ENCODE data around the gene FAM151A.
A peak's percentile ranks its signal among the peaks of the same experiment; 100 is the strongest.
"Not testable (repeated sequence)": the region's sequence is repeated elsewhere in the genome, so short reads cannot be mapped to it uniquely, and the experiment has no call there.

Gene FAM151A

GRCh38 chr1:54645806-54646676 is 22.7 kb upstream of the FAM151A start:
- Histone ChIP-seq H3K9me3 (peaks cover 4 to 8% (median 6%) of the 10 kb centered on the region in 3 donors), H3K27ac (peak overlapping the region; percentile 61 to 80), H3K4me3 (peak overlapping the region in 1 of 2 donors; percentile 2), H3K4me1 (peaks cover 0 to 19% (median 6%) of the 10 kb centered on the region in 4 donors), H3K27me3 (no peaks in the 10 kb centered on the region), H3K36me3 (no peaks in the 10 kb centered on the region)
- no peak for TF ChIP-seq CTCF (IDR thresholded peaks at IDR 0.05)
- DNase-seq, result peak; percentile 53 to 90
- intact Hi-C loops (cut with DNase I; ENCODE audit: low total_unique reads), result loop anchor here (10.0 kb wide), 1 partner anchor 101 kb away; the partner anchor contains the start of gene ACOT11

- Histone ChIP-seq H3K4me1 (peaks cover 0 to 19% (median 6%) of the 10 kb centered on the region in 4 donors), H3K4me3 (no peak overlapping the region), H3K27ac (no peak overlapping the region), H3K36me3 (no peaks in the 10 kb centered on the region), H3K9me3 (peaks cover 4 to 8% (median 6%) of the 10 kb centered on the region in 3 donors), H3K27me3 (no peaks in the 10 kb centered on the region)
- DNase-seq, result no peak
- intact Hi-C loops (cut with DNase I; ENCODE audit: low total_unique reads), result loop anchor here (10.0 kb wide), 1 partner anchor 99 kb away; the partner anchor contains the start of gene ACOT11
- TF ChIP-seq CTCF (IDR thresholded peaks at IDR 0.05), result no peak
Observed at GRCh38 chr1:54643736-54644135, 20.4 kb upstream of the FAM151A start.

GRCh38 chr1:54640863-54641836 is 17.8 kb upstream of the FAM151A start, which contains the start of gene MROH7:
TSS of gene MROH7 (plus strand) at chr1:54641786. CDS start at chr1:54652927, 11,141 bp downstream.
- Histone ChIP-seq H3K4me1 (peaks cover 0 to 11% (median 3%) of the 10 kb centered on the region in 4 donors), H3K9me3 (peaks cover 4 to 8% (median 6%) of the 10 kb centered on the region in 3 donors), H3K36me3 (peaks cover 0 to under 1% (median 0%) of the 10 kb centered on the region in 3 donors), H3K4me3 (no peak within 1 kb of the TSS), H3K27me3 (no peaks in the 10 kb centered on the region), H3K27ac (no peak within 1 kb of the TSS)
- DNase-seq, result no peak
- intact Hi-C loops (cut with DNase I; ENCODE audit: low total_unique reads), result loop anchor here (10.0 kb wide), 1 partner anchor 96 kb away; the partner anchor contains the start of gene ACOT11
- no peak for TF ChIP-seq CTCF (IDR thresholded peaks at IDR 0.05)

- no peak for TF ChIP-seq CTCF (IDR thresholded peaks at IDR 0.05)
- H3K4me1 ChIP-seq, result peaks cover 0 to 3% (median 0%) of the 10 kb centered on the region in 4 donors
- no peak overlapping the region for H3K27ac ChIP-seq
- DNase-seq, result no peak
- peaks cover 4 to 8% (median 6%) of the 10 kb centered on the region in 3 donors for H3K9me3 ChIP-seq
- intact Hi-C loops (cut with DNase I; ENCODE audit: low total_unique reads), result loop anchor here (10.0 kb wide), 1 partner anchor 96 kb away; the partner anchor contains the start of gene ACOT11
- H3K36me3 ChIP-seq, result peaks cover 4 to 8% (median 6%) of the 10 kb centered on the region in 3 donors
- no peaks in the 10 kb centered on the region for H3K27me3 ChIP-seq
- no peak overlapping the region for H3K4me3 ChIP-seq
Observed at GRCh38 chr1:54640361-54640760, 17.0 kb upstream of the FAM151A start.

- intact Hi-C loops (cut with DNase I; ENCODE audit: low total_unique reads); DNase-seq: not testable (repeated sequence)
Observed at GRCh38 chr1:54636461-54637446, 13.4 kb upstream of the FAM151A start.

GRCh38 chr1:54635804-54636203 is 12.5 kb upstream of the FAM151A start:
- H3K27ac ChIP-seq; H3K4me3 ChIP-seq; H3K9me3 ChIP-seq; H3K27me3 ChIP-seq; H3K4me1 ChIP-seq; DNase-seq; intact Hi-C loops (cut with DNase I; ENCODE audit: low total_unique reads): not testable (repeated sequence)
- H3K36me3 ChIP-seq, result peaks cover 6 to 18% (median 11%) of the 10 kb centered on the region in 3 donors

More at GRCh38 chr1:54636461-54637446, 13.4 kb upstream of the FAM151A start:
- not testable (repeated sequence) for H3K4me3 ChIP-seq, H3K27ac ChIP-seq, H3K27me3 ChIP-seq, H3K9me3 ChIP-seq, H3K4me1 ChIP-seq
- H3K36me3 ChIP-seq, result peaks cover 6 to 18% (median 11%) of the 10 kb centered on the region in 3 donors

Measured in tibial artery (tissue), 4 donors.